ENCODE results near the gene FAM32A.

Gene FAM32A

DNA sequence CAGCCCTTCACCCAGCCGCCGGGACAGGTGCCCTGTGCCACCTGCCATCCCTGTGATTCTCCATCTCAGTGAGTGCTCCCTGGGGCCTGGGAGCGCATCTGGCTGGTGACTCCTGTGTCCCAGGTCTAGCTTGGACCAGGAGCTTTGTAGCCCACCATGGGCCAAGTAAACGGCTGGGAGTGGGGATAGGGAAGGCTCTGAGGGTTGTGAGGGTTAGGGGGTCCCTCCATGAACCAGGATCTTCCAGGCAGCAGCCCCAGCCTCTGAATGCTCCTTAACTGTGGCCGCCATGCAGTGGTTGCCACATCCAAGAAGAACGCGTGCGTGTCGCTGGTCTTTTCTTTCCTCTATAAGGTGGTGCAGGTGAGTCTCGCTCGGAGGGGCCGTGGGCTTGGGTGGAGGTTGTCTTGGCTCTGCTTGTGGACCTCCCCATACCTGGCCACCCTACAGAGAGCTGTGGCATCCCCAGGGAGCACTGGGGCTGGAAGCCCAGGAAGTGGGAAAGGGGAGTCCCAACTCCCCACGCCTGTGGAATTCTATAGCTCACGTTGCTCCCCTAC is 20.9 kb downstream of the FAM32A start:
- Histone ChIP-seq H3K36me3 (ENCODE audit: control insufficient read depth, insufficient read depth, low read length) (no peaks in the 10 kb centered on the region), H3K27ac (no peak overlapping the region), H3K9ac (no peak overlapping the region), H3K79me2 (peaks cover 16% of the 10 kb centered on the region), H3K4me1 (no peaks in the 10 kb centered on the region), H2AFZ (no peak overlapping the region), H3K9me3 (ENCODE audit: control insufficient read depth, low read length) (no peaks in the 10 kb centered on the region), H3K4me2 (ENCODE audit: low read length) (no peak overlapping the region), H3K27me3 (ENCODE audit: control insufficient read depth, insufficient read depth, low read length) (no peaks in the 10 kb centered on the region), H3K4me3 (ENCODE audit: low read depth, low read length) (no peak overlapping the region)
- TF ChIP-seq, protein P1, sequence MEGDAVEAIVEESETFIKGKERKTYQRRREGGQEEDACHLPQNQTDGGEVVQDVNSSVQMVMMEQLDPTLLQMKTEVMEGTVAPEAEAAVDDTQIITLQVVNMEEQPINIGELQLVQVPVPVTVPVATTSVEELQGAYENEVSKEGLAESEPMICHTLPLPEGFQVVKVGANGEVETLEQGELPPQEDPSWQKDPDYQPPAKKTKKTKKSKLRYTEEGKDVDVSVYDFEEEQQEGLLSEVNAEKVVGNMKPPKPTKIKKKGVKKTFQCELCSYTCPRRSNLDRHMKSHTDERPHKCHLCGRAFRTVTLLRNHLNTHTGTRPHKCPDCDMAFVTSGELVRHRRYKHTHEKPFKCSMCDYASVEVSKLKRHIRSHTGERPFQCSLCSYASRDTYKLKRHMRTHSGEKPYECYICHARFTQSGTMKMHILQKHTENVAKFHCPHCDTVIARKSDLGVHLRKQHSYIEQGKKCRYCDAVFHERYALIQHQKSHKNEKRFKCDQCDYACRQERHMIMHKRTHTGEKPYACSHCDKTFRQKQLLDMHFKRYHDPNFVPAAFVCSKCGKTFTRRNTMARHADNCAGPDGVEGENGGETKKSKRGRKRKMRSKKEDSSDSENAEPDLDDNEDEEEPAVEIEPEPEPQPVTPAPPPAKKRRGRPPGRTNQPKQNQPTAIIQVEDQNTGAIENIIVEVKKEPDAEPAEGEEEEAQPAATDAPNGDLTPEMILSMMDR (IDR thresholded peaks at IDR 0.05): no peak

DNA sequence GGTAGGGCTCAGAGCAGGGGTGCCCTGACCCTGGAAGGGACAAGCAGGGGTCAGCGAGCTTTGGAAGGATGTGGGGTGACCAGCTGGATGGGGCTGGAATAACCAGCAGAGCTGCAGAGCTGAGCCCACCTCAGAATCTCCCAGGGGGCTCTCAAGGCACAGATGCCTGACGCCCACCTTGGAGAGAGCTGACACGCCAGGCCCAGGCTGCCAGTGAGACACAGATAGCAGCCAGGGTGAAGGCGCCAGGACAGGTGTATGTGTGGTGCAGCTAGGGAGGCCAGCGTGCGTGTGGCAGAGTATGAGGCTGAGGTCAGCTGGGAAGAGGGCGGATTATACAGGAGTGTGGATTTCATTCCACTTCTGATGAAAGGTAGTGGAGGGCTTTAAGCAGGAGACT is 21.4 kb downstream of the FAM32A start:
- Histone ChIP-seq H2AFZ (no peak overlapping the region), H3K9me3 (ENCODE audit: control insufficient read depth, low read length) (no peaks in the 10 kb centered on the region), H3K4me1 (no peaks in the 10 kb centered on the region), H3K27ac (no peak overlapping the region), H3K27me3 (ENCODE audit: control insufficient read depth, insufficient read depth, low read length) (no peaks in the 10 kb centered on the region), H3K79me2 (peaks cover 20% of the 10 kb centered on the region), H3K36me3 (ENCODE audit: control insufficient read depth, insufficient read depth, low read length) (no peaks in the 10 kb centered on the region), H3K4me2 (ENCODE audit: low read length) (no peak overlapping the region), H3K4me3 (ENCODE audit: low read depth, low read length) (no peak overlapping the region), H3K9ac (no peak overlapping the region)
- TF ChIP-seq, protein P1 (IDR thresholded peaks at IDR 0.05): no peak

DNA sequence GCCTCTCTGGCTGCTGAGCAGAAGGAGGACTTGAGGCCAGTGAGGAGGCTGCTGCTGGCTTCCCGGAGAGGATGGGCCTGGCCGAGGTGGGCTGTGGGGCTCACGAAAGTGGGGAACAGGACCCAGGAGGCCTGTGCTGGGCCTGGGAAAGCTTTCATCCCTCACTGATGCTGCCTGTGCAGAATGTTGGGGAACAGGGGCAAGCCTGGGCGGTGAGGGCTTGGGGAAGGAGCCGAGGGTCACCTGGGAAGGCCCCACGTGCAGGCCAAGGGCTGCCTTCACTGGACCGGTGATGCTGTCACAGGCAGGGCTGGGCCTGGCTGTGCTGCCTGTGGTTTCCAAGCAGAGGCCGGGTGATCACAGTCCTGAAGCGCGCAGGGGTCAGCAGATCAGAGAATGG is 21.9 kb downstream of the FAM32A start:
- Histone ChIP-seq H3K9me3 (ENCODE audit: control insufficient read depth, low read length) (no peaks in the 10 kb centered on the region), H3K36me3 (ENCODE audit: control insufficient read depth, insufficient read depth, low read length) (no peaks in the 10 kb centered on the region)

DNA sequence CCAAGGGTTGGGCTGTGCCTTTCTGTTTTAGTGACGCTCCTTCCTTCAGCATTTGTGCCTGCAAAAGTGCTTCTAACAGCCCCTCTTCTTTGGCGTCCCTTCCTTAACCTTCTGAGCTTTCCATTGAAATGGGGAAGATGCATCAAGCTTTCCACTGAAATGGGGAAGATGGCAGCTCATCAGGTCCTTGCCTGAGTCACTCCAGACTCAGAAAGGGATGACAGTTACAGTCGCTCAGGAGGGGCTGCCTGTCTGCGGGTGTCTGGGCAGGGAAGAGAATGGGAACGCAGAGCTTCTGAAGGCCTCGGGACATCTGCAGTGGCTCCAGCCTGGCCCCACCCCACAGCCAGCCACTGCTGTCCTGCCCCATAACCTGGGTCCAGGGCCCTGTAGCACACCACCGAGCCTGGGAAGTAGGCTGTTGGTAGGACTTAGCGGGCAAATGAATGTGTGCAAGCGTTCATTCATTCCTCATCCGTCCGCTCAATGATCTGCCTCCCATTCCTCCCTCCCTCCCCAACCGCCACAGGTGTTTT is 22.3 kb downstream of the FAM32A start:
- H3K4me3 ChIP-seq (ENCODE audit: low read depth, low read length): no peak overlapping the region
- H3K9ac ChIP-seq: no peak overlapping the region
- no peaks in the 10 kb centered on the region for H3K9me3 ChIP-seq (ENCODE audit: control insufficient read depth, low read length)
- H3K36me3 ChIP-seq (ENCODE audit: control insufficient read depth, insufficient read depth, low read length): no peaks in the 10 kb centered on the region
- peaks cover 22% of the 10 kb centered on the region for H3K79me2 ChIP-seq
- H3K27me3 ChIP-seq (ENCODE audit: control insufficient read depth, insufficient read depth, low read length): no peaks in the 10 kb centered on the region
- TF ChIP-seq, protein P1 (IDR thresholded peaks at IDR 0.05): no peak
- no peaks in the 10 kb centered on the region for H3K4me1 ChIP-seq
- no peak overlapping the region for H2AFZ ChIP-seq
- H3K27ac ChIP-seq: no peak overlapping the region
- H3K4me2 ChIP-seq (ENCODE audit: low read length): no peak overlapping the region

More for the DNA sequence above, 21.9 kb downstream of the FAM32A start:
- Histone ChIP-seq H3K9ac (no peak overlapping the region), H3K79me2 (peaks cover 21% of the 10 kb centered on the region), H2AFZ (no peak overlapping the region), H3K4me3 (ENCODE audit: low read depth, low read length) (no peak overlapping the region), H3K27me3 (ENCODE audit: control insufficient read depth, insufficient read depth, low read length) (no peaks in the 10 kb centered on the region), H3K4me2 (ENCODE audit: low read length) (no peak overlapping the region), H3K4me1 (no peaks in the 10 kb centered on the region), H3K27ac (no peak overlapping the region)
- TF ChIP-seq, protein P1 (IDR thresholded peaks at IDR 0.05): no peak
